ENCODE results near the gene SPOCK1. TPM values are rescaled to one million over a fixed set of nuclear protein-coding genes. Genes with fewer than 3 reads are reported as not detected.

The SPOCK1 gene
- total and polyA plus RNA-seq, 10 donors = 0.50 to 17.0 (median 6.6) TPM

DNA sequence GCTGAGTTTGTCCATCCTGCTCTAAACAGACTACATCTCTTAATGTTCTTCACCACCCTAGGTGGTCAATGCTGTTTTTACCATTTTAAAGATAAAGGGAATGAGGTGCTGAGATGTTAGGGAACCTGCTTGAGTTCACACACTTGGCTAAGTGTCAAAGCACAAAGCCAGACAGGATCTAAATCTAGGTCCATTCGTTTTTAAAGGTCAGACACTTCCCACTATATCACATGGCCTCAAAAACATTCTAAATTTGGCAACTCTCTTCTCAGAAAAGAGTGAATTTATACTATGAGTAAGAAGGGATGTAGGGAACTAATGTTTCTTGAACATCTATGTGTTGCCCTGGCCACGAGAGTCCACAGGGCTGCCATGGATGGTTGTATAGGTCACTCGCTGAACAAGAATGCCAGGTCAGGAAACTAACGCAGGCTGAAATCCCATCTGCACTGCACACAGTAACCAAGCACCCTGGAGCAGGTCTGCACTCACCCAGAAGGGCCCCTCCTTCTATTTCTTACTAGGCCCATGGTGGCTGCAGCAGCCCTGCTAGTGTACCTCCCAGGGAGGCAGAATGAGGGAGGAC is 213.0 kb downstream of the SPOCK1 start:
- peaks cover 0 to 8% (median 0%) of the 10 kb centered on the region in 7 donors for H3K27me3 ChIP-seq (replicated peaks in 1 of 7)
- TF ChIP-seq POLR2A (IDR thresholded peaks at IDR 0.05) = no peak
- no peak for TF ChIP-seq POLR2AphosphoS5 (IDR thresholded peaks at IDR 0.05)
- TF ChIP-seq, protein P1, sequence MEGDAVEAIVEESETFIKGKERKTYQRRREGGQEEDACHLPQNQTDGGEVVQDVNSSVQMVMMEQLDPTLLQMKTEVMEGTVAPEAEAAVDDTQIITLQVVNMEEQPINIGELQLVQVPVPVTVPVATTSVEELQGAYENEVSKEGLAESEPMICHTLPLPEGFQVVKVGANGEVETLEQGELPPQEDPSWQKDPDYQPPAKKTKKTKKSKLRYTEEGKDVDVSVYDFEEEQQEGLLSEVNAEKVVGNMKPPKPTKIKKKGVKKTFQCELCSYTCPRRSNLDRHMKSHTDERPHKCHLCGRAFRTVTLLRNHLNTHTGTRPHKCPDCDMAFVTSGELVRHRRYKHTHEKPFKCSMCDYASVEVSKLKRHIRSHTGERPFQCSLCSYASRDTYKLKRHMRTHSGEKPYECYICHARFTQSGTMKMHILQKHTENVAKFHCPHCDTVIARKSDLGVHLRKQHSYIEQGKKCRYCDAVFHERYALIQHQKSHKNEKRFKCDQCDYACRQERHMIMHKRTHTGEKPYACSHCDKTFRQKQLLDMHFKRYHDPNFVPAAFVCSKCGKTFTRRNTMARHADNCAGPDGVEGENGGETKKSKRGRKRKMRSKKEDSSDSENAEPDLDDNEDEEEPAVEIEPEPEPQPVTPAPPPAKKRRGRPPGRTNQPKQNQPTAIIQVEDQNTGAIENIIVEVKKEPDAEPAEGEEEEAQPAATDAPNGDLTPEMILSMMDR (IDR thresholded peaks at IDR 0.05 in 8 of 11, conservative IDR thresholded peaks at IDR 0.05 in 3 of 11) = no peak
- no peaks in the 10 kb centered on the region for H3K36me3 ChIP-seq
- no peak overlapping the region for H3K4me3 ChIP-seq
- H3K27ac ChIP-seq = no peak overlapping the region
- H3K4me1 ChIP-seq = no peaks in the 10 kb centered on the region
- no peaks in the 10 kb centered on the region for H3K9me3 ChIP-seq
- WGBS, 5 donors = 55 to 68% (median 61%) methylated on average over 4 of the region's 4 CpGs
- no peak for DNase-seq
- intact Hi-C loops (cut with DNase I; ENCODE audit: low total_unique reads) = no loop called here

DNA sequence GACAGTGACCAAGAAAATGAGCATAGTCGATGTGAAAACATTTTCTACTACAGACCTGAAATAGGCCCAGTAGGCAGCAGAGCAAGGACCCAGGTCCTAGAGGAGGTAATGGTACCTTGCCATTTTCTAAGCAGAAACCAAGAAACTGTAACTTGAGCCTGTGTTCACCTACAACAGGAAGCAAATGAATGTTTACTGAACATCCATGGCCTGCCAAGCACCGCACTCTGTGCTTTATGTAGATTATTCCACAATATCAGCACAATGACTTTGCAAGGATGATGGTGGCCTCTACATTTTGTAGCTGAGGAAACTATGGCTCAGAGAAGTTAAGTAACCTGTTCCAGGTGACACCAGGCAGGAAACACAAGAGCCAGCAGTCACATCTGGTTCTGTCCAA is 215.3 kb downstream of the SPOCK1 start:
- Histone ChIP-seq H3K4me3 (no peak overlapping the region), H3K4me1 (no peaks in the 10 kb centered on the region), H3K27me3 (replicated peaks in 1 of 7) (peaks cover 0 to 8% (median 0%) of the 10 kb centered on the region in 7 donors), H3K27ac (no peak overlapping the region), H3K9me3 (no peaks in the 10 kb centered on the region), H3K36me3 (no peaks in the 10 kb centered on the region)
- DNase-seq = no peak
- no peak for TF ChIP-seq POLR2A (IDR thresholded peaks at IDR 0.05)
- no peak for TF ChIP-seq POLR2AphosphoS5 (IDR thresholded peaks at IDR 0.05)
- 65 to 97% (median 88%) methylated on average over 2 of the region's 2 CpGs for WGBS, 5 donors
- intact Hi-C loops (cut with DNase I; ENCODE audit: low total_unique reads) = no loop called here

- intact Hi-C loops (cut with DNase I; ENCODE audit: low total_unique reads) = no loop called here
- TF ChIP-seq POLR2AphosphoS5 (IDR thresholded peaks at IDR 0.05) = no peak
- TF ChIP-seq, protein P1 (IDR thresholded peaks at IDR 0.05 in 8 of 11, conservative IDR thresholded peaks at IDR 0.05 in 3 of 11) = no peak
- TF ChIP-seq POLR2A (IDR thresholded peaks at IDR 0.05) = no peak
- WGBS, 5 donors = 51 to 72% (median 57%) methylated on average over 5 of the region's 5 CpGs
Measured at GRCh38 chr5:137282216-137282615, 216.9 kb downstream of the SPOCK1 start.

DNA sequence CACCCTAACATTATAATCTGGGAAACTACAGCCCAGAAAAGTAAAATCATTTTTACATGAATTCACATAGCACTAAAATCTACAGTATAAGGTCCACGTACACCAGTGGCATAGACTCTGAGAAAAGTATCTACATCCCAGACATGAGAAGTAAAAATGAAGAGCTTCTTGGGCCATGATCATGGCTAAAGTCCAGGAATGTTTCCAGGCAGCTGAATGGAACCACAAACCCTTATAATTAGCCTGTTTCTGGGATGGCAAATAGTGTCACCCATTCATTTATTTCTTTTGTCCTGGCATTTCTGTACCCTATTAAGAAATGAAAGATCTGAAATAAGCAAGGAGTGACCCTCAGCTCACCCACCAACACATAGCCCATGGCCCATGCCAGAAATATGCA is 217.9 kb downstream of the SPOCK1 start:
- DNase-seq = no peak
- H3K4me1 ChIP-seq = no peaks in the 10 kb centered on the region
- 63 to 89% (median 77%) methylated on average over 1 of the region's 1 CpG for WGBS, 5 donors
- no peak overlapping the region for H3K27ac ChIP-seq
- TF ChIP-seq POLR2AphosphoS5 (IDR thresholded peaks at IDR 0.05) (no peak), POLR2A (IDR thresholded peaks at IDR 0.05) (no peak)
- TF ChIP-seq, protein P1 (IDR thresholded peaks at IDR 0.05 in 8 of 11, conservative IDR thresholded peaks at IDR 0.05 in 3 of 11) = no peak
- H3K36me3 ChIP-seq = no peaks in the 10 kb centered on the region
- intact Hi-C loops (cut with DNase I; ENCODE audit: low total_unique reads) = no loop called here
- no peaks in the 10 kb centered on the region for H3K9me3 ChIP-seq
- H3K4me3 ChIP-seq = no peak overlapping the region
- no peaks in the 10 kb centered on the region for H3K27me3 ChIP-seq (replicated peaks in 1 of 7)

More at GRCh38 chr5:137282216-137282615, 216.9 kb downstream of the SPOCK1 start:
- Histone ChIP-seq H3K4me3 (no peak overlapping the region), H3K36me3 (no peaks in the 10 kb centered on the region), H3K4me1 (no peaks in the 10 kb centered on the region), H3K27ac (no peak overlapping the region), H3K9me3 (no peaks in the 10 kb centered on the region), H3K27me3 (replicated peaks in 1 of 7) (peaks cover 0 to 2% (median 0%) of the 10 kb centered on the region in 7 donors)
- DNase-seq = no peak
